HG03521 (cell line): Measurements from ENCODE around the gene NIT1.

ENCODE experiments used
- ATAC-seq: cut with Tn5 transposase; IDR thresholded peaks from one replicate; pipeline ENCODE4 v1.9.1; 2021; ENCODE audit warnings: mild to moderate bottlenecking, moderate library complexity; ENCODE audit not compliant: unreplicated experiment

NIT1 gene

GRCh38 chr1:161145832-161146231, 27.9 kb downstream of the NIT1 start:
- ATAC-seq: no peak

GRCh38 chr1:161153176-161153575, 35.3 kb downstream of the NIT1 start:
- no peak for ATAC-seq

GRCh38 chr1:161153682-161154337, 35.9 kb downstream of the NIT1 start, which contains the start of gene UFC1:
TSS of gene UFC1 (plus strand) at chr1:161153978. CDS start at chr1:161153998, 20 bp downstream.
- ATAC-seq: peak; percentile 82

GRCh38 chr1:161157867-161158266, 40.0 kb downstream of the NIT1 start:
- ATAC-seq: no peak

DNA sequence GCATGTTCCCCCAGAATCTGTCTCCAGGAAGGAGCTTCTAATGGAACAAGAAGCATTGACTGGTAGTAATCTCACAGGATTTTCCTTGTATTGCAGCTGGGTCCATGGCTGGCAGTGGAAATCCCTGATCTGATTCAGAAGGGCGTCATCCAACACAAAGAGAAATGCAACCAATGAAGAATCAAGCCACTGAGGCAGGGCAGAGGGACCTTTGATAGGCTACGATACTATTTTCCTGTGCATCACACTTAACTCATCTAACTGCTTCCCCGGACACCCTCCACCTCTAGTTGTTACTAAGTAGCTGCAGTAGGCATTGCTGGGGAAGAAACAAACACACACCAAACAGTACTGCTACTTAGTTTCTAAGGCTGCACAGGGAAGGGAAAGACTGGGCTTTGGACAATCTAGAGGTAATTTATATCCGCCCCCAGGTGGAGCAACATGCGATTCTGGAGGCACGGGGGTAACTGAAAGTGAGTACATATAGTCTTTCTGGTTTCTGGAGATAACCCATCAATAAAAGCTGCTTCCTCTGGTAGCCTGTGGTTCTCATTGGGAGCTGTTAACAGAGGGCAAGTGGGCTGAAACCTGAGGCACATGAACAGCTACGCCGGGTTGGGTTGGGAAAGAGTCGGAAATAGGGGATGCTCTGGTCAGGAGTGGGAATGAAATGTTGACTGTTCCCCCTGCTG, 40.6 kb downstream of the NIT1 start:
- no peak for ATAC-seq

GRCh38 chr1:161159087-161159912, 41.4 kb downstream of the NIT1 start, which contains the start of gene USP21:
TSS of gene USP21 (plus strand) at chr1:161159500. CDS start at chr1:161160641, 1,141 bp downstream.
- ATAC-seq: peak; percentile 83

DNA sequence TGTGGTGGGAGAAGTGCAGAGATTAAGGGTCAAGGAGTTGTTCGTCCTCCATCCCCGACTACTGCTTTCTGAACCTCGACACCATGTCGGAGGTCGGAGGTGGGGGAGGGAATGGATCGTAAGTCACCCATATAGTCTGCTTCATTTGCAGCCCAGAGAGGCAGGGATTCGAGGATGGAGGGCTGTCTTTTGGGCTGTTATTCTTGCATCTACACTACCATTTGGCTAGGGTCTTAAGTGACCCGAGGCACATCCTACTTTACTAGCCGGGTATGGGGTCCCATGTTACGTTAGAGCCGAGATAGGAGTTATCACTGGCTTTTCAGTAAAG, 42.0 kb downstream of the NIT1 start:
- no peak for ATAC-seq

- ATAC-seq: no peak
Measured at GRCh38 chr1:161160671-161161145, 42.8 kb downstream of the NIT1 start.

DNA sequence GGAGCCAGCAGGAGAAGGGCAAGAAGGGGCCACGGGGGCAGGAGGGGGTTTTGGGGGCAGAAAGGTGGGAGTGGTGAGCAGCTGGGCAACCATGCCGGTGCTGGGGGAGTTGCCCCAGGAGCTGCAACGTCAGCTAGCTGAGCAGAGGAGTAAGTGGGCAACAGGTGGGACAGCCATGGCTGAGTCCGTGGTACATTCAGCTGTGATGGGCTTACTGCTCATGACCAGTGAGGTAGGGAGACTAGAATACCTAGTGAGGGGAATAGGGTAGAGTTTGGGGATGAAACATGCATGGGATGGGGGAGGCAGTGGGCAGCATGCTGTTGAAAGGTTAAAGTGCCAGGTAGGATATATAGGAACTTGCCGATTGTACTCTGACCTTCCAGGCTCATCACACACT, 43.7 kb downstream of the NIT1 start:
- no peak for ATAC-seq

DNA sequence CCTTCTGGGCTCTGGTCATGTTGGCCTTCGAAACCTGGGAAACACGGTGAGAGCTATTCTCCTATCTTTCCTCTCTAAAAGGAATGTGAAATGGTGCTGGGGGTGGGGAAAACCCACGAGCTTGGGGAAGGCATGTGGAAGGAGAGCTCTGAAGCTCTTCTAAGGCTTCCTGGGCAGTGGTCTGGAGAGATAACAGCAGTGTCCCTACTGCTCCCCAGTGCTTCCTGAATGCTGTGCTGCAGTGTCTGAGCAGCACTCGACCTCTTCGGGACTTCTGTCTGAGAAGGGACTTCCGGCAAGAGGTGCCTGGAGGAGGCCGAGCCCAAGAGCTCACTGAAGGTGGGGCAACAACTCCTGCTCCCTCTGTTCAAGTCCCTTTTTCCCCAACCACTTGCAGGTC, 44.1 kb downstream of the NIT1 start:
- ATAC-seq: no peak

DNA sequence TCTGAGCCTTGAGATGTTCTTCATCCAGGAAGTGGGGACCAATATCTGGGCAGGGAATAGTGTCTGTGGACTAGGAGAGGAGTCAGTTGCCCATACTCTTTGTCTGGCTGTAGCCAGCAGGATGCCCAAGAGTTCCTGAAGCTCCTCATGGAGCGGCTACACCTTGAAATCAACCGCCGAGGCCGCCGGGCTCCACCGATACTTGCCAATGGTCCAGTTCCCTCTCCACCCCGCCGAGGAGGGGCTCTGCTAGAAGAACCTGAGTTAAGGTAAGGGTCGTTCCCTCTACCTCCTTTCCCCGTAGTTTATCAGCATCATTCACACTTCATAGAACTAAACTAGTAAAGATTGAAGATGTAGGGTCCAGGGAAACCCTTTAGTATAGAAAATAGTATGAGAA, 44.9 kb downstream of the NIT1 start:
- no peak for ATAC-seq

DNA sequence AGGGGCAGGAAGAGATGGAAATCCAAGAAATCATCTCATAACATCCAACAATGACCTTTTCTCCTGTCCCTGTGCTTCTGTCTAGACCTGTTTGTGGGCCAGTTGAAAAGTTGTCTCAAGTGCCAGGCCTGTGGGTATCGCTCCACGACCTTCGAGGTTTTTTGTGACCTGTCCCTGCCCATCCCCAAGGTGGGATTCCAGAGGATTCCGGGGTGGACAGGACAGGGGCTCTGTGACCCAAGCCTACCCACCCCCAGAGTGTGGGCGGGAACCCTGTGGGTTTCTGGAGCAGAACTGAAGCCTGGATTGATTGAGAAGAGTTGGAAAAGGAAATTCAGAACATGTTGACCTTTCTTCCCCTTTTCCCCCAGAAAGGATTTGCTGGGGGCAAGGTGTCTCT, 45.9 kb downstream of the NIT1 start:
- no peak for ATAC-seq

DNA sequence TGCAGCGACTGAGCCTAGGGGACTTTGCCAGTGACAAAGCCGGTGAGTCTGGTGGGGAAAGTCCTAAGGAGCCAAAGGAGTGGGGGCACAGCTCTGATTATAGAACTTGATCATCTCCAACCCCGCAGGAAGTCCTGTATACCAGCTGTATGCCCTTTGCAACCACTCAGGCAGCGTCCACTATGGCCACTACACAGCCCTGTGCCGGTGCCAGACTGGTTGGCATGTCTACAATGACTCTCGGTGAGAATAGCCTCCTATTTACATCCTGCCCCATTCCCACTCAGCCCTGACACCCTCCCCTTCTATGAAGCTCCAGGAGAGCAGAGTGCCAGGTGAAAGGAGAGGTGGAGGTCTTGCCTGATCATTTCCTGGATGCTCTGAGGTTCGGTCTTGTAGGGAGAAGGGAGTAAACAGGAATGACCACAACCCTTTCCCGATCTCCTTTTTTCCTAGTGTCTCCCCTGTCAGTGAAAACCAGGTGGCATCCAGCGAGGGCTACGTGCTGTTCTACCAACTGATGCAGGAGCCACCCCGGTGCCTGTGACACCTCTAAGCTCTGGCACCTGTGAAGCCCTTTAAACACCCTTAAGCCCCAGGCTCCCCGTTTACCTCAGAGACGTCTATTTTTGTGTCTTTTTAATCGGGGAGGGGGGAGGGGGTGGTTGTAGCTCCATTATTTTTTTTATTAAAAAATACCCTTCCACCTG, 47.2 kb downstream of the NIT1 start:
- ATAC-seq: no peak

GRCh38 chr1:161165742-161166668, 48.1 kb downstream of the NIT1 start, which contains the start of gene PPOX:
TSS of gene PPOX (plus strand) at chr1:161166426. CDS start at chr1:161166848, 422 bp downstream.
- ATAC-seq: peak; percentile 83

DNA sequence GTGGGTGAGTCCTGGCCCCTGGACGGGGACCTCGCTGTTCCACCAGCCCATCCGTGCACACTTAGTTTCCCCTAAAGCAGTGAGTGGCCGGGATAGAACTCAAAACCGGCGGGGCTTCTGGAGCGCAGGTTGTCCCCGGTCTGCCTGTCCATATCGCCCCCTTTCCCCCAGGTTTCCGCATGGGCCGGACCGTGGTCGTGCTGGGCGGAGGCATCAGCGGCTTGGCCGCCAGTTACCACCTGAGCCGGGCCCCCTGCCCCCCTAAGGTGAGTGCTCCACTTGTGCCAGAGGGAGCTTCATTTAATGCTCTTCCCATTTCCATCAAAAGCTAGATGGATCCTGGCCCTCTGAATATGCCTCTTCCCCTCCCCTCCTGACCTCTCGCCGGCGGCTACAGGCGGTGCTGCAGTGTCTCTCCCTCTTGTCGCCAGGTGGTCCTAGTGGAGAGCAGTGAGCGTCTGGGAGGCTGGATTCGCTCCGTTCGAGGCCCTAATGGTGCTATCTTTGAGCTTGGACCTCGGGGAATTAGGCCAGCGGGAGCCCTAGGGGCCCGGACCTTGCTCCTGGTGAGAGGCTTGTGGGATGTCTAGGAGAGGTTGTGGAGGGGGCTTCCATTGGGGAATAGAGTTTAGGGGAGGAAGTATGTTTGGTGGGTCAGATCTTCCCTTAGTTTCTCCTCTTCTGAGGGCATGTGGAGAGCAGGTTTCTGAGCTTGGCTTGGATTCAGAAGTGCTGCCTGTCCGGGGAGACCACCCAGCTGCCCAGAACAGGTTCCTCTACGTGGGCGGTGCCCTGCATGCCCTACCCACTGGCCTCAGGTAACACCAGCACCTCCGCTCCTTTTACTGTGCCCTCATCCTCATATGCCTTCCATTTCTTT, 49.0 kb downstream of the NIT1 start:
- ATAC-seq: no peak

DNA sequence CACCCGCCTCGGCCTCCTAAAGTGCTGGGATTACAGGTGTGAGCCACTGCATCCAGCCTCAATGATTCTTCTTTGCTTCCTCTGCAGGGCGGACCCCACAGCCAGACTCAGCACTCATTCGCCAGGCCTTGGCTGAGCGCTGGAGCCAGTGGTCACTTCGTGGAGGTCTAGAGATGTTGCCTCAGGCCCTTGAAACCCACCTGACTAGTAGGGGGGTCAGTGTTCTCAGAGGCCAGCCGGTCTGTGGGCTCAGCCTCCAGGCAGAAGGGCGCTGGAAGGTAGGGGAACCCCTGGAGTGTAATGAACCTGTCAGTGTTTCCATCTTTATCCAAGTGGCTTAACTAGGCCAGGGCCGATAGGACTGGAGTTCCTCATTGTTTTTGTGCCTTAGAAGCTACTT, 51.0 kb downstream of the NIT1 start:
- ATAC-seq: no peak
